ENCODE results near the gene PHGDH.

GRCh38 chr1:119783354-119784185 lies 71.8 kb downstream of the PHGDH start:
- no peak for TF ChIP-seq ZNF384 (IDR thresholded peaks at IDR 0.05)
- no peak for TF ChIP-seq FOXK2 (IDR thresholded peaks at IDR 0.05)
- no peak for TF ChIP-seq NFRKB (IDR thresholded peaks at IDR 0.05)
- TF ChIP-seq FOXM1 (IDR thresholded peaks at IDR 0.05; ENCODE audit: borderline replicate concordance): no peak
- no peak for TF ChIP-seq PKNOX1 (IDR thresholded peaks at IDR 0.05)
- TF ChIP-seq SP1 (IDR thresholded peaks at IDR 0.05): no peak
- TF ChIP-seq SUZ12 (IDR thresholded peaks at IDR 0.05): no peak
- no peak for TF ChIP-seq ARNT (IDR thresholded peaks at IDR 0.05)
- no peak for TF ChIP-seq ELF4 (IDR thresholded peaks at IDR 0.05)
- TF ChIP-seq FOXA1 (IDR thresholded peaks at IDR 0.05): no peak
- TF ChIP-seq BHLHE40 (IDR thresholded peaks at IDR 0.05; ENCODE audit: borderline replicate concordance): no peak
- no peak for TF ChIP-seq LEF1 (IDR thresholded peaks at IDR 0.05; ENCODE audit: borderline replicate concordance)
- no peak for TF ChIP-seq TARDBP (IDR thresholded peaks at IDR 0.05)
